HG02759 (cell line): Measurements from ENCODE around the gene EML6.
A peak's percentile ranks its signal among the peaks of the same experiment; 100 is the strongest.

Source experiments
- ATAC-seq: cut with Tn5 transposase; IDR thresholded peaks from one replicate; pipeline ENCODE4 v1.9.1; 2021; ENCODE audit warnings: mild to moderate bottlenecking, moderate library complexity; ENCODE audit not compliant: unreplicated experiment

The EML6 gene

GRCh38 chr2:54704688-54705605 is 18.5 kb upstream of the EML6 start:
- no peak for ATAC-seq

GRCh38 chr2:54706622-54707021 is 16.8 kb upstream of the EML6 start:
- no peak for ATAC-seq

GRCh38 chr2:54708584-54709335 is 14.7 kb upstream of the EML6 start:
- ATAC-seq: peak; percentile 37

- peak; percentile 52 for ATAC-seq
These were observed 14.1 kb upstream of the EML6 start for GRCh38 chr2:54709336-54709809.

GRCh38 chr2:54710216-54710615 is 13.2 kb upstream of the EML6 start:
- ATAC-seq: no peak

- no peak for ATAC-seq
These were observed 10.9 kb upstream of the EML6 start for GRCh38 chr2:54712516-54712915.

GRCh38 chr2:54714996-54715395 is 8.5 kb upstream of the EML6 start:
- ATAC-seq: no peak

GRCh38 chr2:54716375-54716774 is 7.1 kb upstream of the EML6 start:
- ATAC-seq: no peak

- ATAC-seq: no peak
These were observed 2.9 kb upstream of the EML6 start for GRCh38 chr2:54720563-54720962.

GRCh38 chr2:54722641-54723040 is 821 bp upstream of the EML6 start:
- no peak for ATAC-seq

- ATAC-seq: no peak
These were observed 616 bp downstream of the EML6 start for GRCh38 chr2:54723996-54724559.

- ATAC-seq: no peak
These were observed 1.3 kb downstream of the EML6 start for GRCh38 chr2:54724560-54725342.

- ATAC-seq: no peak
These were observed 2.1 kb downstream of the EML6 start for GRCh38 chr2:54725343-54726099.

GRCh38 chr2:54726431-54726830 is 3.0 kb downstream of the EML6 start:
- ATAC-seq: no peak

- ATAC-seq: no peak
These were observed 3.5 kb downstream of the EML6 start for GRCh38 chr2:54726940-54727339.

GRCh38 chr2:54728669-54729120 is 5.2 kb downstream of the EML6 start:
- no peak for ATAC-seq

- ATAC-seq: no peak
These were observed 12.2 kb downstream of the EML6 start for GRCh38 chr2:54735636-54736035.

- no peak for ATAC-seq
These were observed 14.8 kb downstream of the EML6 start for GRCh38 chr2:54738281-54738680.

GRCh38 chr2:54740333-54740732 is 16.9 kb downstream of the EML6 start:
- ATAC-seq: no peak

GRCh38 chr2:54741250-54741649 is 17.8 kb downstream of the EML6 start:
- ATAC-seq: no peak
